ENCODE data around the gene ZBTB9.

The ZBTB9 gene

GRCh38 chr6:33433001-33433543, 21.3 kb upstream of the ZBTB9 start:
- DNase-seq (ENCODE audit: low spot score), result no peak

GRCh38 chr6:33433544-33434191, 20.7 kb upstream of the ZBTB9 start:
- no peak for DNase-seq (ENCODE audit: low spot score)

- no peak for DNase-seq (ENCODE audit: low spot score)
Observed at GRCh38 chr6:33434961-33435360, 19.4 kb upstream of the ZBTB9 start.

- DNase-seq (ENCODE audit: low spot score), result no peak
Observed at GRCh38 chr6:33437666-33438065, 16.7 kb upstream of the ZBTB9 start.

- no peak for DNase-seq (ENCODE audit: low spot score)
Observed at GRCh38 chr6:33438978-33439594, 15.3 kb upstream of the ZBTB9 start.

GRCh38 chr6:33439956-33440648, 14.3 kb upstream of the ZBTB9 start:
- no peak for DNase-seq (ENCODE audit: low spot score)

- no peak for DNase-seq (ENCODE audit: low spot score)
Observed at GRCh38 chr6:33440649-33441309, 13.6 kb upstream of the ZBTB9 start.

- no peak for DNase-seq (ENCODE audit: low spot score)
Observed at GRCh38 chr6:33441457-33441856, 12.9 kb upstream of the ZBTB9 start.

- no peak for DNase-seq (ENCODE audit: low spot score)
Observed at GRCh38 chr6:33442283-33442682, 12.1 kb upstream of the ZBTB9 start.

- no peak for DNase-seq (ENCODE audit: low spot score)
Observed at GRCh38 chr6:33443025-33443424, 11.4 kb upstream of the ZBTB9 start.

- DNase-seq (ENCODE audit: low spot score), result no peak
Observed at GRCh38 chr6:33443619-33444504, 10.5 kb upstream of the ZBTB9 start.

GRCh38 chr6:33445119-33445603, 9.2 kb upstream of the ZBTB9 start:
- no peak for DNase-seq (ENCODE audit: low spot score)

- DNase-seq (ENCODE audit: low spot score), result no peak
Observed at GRCh38 chr6:33446356-33446755, 8.0 kb upstream of the ZBTB9 start.

GRCh38 chr6:33450434-33450833, 3.9 kb upstream of the ZBTB9 start:
- no peak for DNase-seq (ENCODE audit: low spot score)

- DNase-seq (ENCODE audit: low spot score), result no peak
Observed at GRCh38 chr6:33451606-33452005, 2.8 kb upstream of the ZBTB9 start.

- DNase-seq (ENCODE audit: low spot score), result no peak
Observed at GRCh38 chr6:33452496-33452895, 1.9 kb upstream of the ZBTB9 start.

GRCh38 chr6:33453393-33454008, 875 bp upstream of the ZBTB9 start:
- DNase-seq (ENCODE audit: low spot score), result no peak

- no peak for DNase-seq (ENCODE audit: low spot score)
Observed at GRCh38 chr6:33455051-33455450, 675 bp downstream of the ZBTB9 start.

GRCh38 chr6:33456156-33456555, 1.8 kb downstream of the ZBTB9 start:
- no peak for DNase-seq (ENCODE audit: low spot score)

- DNase-seq (ENCODE audit: low spot score), result no peak
Observed at GRCh38 chr6:33458676-33459075, 4.3 kb downstream of the ZBTB9 start.

- no peak for DNase-seq (ENCODE audit: low spot score)
Observed at GRCh38 chr6:33459226-33459625, 4.8 kb downstream of the ZBTB9 start.

All from iPS-NIHi11 (cell line).